GM18870 (cell line): ENCODE data around the gene ADCK1.
"Not testable (repeated sequence)": the region's sequence is repeated elsewhere in the genome, so short reads cannot be mapped to it uniquely, and the experiment has no call there.

ENCODE experiments used
- ATAC-seq: cut with Tn5 transposase; IDR thresholded peaks from one replicate; pipeline ENCODE4 v1.9.1; 2021; ENCODE audit warnings: moderate library complexity; ENCODE audit not compliant: unreplicated experiment

ADCK1 gene, protein sequence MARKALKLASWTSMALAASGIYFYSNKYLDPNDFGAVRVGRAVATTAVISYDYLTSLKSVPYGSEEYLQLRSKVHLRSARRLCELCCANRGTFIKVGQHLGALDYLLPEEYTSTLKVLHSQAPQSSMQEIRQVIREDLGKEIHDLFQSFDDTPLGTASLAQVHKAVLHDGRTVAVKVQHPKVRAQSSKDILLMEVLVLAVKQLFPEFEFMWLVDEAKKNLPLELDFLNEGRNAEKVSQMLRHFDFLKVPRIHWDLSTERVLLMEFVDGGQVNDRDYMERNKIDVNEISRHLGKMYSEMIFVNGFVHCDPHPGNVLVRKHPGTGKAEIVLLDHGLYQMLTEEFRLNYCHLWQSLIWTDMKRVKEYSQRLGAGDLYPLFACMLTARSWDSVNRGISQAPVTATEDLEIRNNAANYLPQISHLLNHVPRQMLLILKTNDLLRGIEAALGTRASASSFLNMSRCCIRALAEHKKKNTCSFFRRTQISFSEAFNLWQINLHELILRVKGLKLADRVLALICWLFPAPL

DNA sequence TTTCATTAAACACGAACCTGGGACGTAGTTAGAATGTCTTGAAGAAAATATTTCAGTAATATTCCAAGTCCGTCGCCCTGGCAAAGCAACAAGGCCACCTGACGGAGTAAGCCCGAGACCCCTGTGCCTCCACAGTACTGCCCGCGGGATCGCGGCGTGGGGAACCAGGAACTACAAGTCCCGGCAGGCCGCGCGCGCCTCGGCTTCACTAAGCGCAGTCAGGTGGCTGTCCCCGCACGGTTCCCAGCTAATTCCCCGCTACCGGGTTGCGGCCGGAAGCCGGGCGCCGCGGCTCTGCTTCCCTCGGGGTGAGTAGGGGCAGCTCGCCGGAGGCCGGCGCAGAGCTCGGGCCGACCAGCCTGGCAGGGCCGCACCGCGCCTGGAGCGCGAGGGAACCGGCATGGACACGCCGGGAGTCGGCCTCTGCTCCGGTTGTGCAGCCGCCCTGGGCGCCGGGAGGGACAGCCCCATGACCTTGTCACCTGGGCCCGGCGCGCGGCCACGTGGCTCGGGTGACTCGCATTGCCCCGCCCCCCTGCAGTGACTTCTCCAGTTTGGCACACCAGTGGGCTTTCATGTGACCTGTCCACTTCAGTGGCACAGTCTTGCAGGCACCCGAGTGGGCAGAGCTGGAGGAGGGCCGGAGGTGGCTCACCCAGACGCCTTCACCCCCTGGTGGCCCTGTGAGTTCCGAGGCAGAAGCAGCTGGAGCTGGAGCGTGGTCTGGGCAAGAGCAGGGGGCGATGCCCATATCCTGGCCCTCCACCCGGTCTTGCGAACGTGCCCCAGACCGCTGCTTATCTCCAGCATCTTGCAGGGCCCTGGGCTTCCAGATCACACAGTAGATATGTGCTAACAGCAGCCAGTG, at the start of gene ADCK1:
Gene ADCK1, plus strand, starts transcription at position 247 of the 868 bp plus-strand sequence. CDS start 18,870 bp downstream, outside the sequence.
- peak; percentile 90 for ATAC-seq

DNA sequence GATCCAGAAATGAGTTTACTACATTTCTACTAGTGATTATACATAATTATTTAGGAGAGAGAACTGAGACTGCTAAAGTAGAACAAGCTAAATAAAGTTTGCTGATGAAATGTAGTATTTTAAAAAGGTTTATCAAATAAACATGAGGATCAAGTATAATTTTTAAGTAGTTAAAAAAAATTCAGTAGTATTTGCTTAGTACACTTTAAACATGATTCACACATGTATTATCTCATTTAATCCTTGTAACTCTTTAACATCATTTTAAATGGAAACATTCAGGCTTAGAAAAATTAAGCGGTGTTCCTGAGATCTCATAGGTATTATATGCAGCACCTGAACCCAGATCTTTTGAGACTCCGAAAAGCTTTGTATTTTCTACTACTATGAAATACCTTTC, 47.6 kb upstream of the ADCK1 start:
- ATAC-seq, result no peak

DNA sequence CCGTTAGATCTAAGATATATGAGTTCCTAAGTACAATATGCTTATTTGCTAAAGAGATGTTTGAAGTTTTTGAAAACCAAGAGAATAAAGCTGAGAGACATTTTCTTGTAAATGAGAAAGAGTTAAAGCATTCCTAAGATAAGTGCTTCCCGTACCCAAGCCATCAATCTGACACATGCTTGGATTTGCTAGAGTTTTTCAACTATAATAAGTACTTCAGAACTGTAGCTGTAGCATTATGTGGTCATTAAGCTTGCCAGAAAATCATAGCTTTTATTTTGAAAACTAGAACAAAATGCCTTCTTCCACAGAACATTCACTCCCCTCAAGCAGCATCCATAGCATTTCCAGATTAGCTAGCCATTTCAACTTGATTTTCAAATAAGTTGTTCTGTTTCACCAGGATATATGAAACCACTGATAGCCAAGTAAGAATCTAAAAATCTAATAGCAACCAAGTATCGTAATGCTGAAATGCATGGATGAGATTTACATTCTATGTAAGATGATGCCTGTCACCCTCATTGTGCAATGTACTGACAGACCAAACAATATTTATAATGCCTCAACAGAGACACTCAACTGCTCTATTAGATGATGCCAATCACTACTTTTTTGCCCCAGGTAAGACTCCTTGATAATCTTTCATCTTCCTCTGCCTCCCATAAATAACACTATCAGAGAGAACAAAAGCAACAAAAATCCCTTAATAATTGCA, 47.0 kb upstream of the ADCK1 start:
- no peak for ATAC-seq

DNA sequence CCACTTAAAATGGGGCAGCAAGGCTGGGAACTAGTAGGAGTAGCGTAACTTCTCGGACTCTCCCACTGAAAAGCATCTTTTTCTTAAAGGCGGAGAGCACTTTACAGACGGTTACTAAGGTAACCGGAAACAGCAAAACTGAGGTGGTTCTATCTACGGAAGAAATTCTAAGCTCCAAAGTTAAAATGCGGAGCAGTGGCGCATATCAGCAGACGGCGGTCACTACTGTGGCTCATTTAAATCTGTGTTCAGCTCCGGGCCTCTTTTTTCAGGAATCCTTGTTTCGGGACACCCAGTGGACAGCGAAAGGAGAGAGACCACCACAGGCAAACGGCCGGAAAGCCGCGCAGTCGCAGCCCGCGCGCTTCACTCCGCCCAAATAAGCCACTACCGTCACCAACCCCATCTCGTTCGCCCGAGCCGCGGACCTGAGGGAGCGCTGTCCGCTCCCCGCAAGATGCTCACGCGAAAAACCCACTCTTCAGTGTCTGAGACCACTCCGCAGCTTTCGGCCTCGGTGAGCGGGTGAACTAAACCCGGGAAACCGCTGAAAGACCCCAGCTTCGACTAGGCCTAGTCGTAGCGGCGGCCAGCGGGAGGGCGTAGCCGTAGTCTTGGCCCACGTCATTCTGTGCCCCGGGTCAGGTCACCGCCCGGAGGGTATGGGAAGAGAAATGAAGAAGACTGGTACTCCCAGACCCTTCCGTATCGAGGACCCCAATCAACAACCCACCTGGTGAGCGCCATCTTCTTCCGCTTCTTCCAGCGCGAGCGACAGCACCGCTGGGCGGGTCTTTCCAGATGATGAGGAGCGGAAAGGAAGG, 39.3 kb upstream of the ADCK1 start, which contains the start of gene SNW1:
Gene SNW1, minus strand, starts transcription at position 776 of the 824 bp plus-strand sequence. Its CDS starts 29 bp downstream, at position 747.
- ATAC-seq, result peak; percentile 95

DNA sequence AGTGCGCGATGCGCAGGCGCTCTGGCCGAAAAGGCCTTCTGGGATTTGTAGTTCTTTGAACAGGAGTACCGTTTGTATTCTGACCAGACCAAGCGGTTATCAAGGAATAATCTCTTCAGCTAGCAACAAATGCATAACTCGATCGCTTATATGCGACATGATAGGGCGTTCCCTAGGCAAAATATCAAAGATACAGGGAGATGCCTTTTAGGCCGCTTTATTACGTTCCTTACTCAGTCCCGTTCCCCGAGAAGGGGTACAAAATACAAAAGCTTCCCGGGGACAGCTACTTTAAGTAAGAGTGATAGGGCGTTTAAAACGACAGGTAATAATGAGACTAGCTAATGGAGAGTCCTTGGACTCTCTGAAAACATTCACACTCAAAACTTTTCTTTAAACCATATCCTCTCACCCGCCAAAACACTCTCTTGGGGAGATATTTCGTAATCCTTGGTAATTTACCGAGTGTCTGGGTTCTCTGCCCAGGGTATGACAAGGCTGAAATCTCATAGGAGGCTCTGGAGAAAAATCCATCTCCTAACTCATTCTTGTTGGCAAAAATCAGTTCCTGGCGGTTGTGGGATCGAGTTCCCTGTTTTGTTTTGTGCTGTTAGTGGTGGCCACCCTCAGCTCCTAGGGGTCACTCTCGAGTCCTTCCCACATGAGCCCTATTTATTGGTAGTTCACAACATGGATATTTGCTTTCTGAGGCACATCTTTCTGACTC, 38.5 kb upstream of the ADCK1 start:
- ATAC-seq, result peak; percentile 18

DNA sequence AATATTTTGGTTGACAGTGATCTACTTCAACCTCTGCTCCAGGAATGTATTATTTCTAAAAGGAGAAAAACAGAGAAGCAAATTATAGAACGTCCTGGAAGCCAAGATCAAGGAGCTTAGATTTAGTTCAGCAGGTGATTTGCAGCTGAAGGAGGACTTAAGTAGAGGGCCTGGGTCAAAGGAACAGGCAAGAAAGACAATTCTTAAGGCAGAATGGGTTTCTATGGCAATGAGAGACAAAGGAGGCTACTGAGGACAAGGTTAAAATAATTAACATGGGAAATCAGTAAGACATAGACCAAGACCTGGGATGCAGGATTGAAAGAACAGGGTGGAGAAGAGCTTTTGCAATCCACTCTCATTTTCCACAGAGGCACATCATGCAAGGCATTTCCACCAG, 36.6 kb upstream of the ADCK1 start:
- no peak for ATAC-seq

DNA sequence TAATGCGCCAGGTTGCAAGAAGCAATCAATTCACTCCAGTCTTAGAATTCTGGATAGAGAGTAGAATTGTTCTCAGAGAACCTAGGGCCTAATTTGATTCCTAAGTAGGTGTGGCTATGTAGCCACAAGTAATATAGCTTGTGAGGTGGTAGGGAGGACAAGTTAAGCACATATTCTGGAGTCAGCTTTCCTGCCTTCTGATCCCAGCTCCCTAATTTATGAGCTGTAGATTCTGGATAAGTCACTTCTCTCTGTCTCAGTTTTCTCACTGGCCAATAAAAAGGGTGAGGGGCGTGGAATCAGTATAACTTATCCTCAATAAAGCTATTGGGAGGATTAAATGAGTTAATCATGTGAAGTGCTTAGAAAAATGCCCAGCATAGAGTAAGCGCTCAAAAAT, 35.9 kb upstream of the ADCK1 start:
- no peak for ATAC-seq

DNA sequence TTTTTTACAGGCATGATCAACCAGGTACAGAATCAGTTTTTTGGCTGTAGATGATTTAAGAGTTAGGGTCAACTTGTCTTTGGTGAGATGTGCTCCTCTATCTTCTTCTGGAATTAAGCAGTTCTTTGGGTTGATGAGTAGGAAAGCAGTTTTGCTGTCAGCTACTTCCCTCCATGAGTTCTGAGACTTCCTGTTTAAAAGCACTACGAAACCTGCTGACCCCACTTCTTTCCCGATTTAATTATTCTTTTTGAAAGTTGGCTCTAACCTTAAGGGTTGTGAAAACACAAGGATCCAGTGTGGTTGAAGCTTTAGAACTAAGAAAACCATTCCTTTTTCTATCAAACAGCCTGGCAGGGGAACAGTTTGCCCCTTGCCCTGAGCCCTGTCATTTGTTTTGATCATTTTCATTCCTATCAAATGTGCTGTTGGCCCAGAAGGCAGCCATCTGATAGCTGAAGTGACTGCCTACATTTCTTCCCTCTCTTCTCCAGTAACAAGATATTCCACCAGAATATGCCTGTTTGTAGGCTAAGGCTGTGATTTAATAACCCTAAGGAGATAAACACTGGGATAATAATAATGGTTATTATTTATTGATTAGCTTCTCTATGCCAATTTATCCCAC, 31.4 kb upstream of the ADCK1 start:
- not testable (repeated sequence) for ATAC-seq

DNA sequence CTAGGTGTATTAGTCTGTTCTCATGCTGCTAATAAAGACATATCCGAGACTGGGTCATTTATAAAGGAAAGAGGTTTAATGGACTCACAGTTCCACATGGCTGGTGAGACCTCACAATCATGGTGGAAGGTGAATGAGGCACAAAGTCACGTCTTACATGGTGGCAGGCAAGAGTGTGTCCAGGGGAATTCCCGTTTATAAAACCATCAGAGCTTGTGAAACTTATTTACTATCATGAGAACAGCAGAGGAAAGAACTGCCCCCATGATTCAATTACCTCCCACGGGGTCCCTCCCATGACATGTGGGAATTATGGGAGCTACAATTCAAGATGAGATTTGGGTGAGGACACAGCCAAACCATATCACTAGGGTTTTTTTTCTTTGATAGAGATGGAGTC, 25.9 kb upstream of the ADCK1 start:
- not testable (repeated sequence) for ATAC-seq

DNA sequence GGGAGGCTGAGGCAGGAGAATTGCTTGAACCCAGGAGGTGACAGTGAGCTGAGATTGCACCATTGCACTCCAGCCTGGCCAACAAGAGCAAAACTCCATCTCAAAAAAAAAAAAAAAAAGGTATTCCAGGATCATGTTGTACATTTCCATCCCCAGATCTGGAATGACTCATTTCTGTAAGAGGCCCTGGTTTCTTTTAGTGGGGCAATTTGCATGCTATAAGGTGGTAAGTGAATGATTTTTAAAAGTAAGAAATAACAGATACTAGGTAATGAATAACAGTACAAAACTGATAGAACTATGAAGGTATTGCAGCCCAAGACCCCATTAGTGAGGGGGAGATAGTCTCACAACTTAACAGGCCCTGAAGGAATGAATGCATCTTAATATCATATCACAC, 17.7 kb upstream of the ADCK1 start:
- peak; percentile 82 for ATAC-seq

DNA sequence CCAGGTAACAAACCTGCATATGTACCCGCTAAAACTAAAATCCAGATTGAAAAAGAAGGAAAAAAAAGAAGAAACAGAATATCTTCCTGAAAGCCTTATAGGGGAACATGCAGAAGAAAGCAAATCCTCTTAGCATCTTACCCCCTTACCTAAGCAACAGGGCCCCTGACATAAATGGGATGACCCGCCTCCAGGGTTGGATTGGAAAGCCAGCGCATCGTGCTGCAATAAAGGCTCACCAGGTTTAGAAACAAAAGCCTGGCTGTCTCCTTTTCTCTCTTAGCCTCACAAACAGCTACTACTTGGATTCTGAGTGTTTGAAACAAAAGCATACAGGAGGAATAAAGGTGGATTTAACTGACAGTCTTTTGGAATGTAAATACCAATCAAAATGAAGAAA, 13.8 kb upstream of the ADCK1 start:
- no peak for ATAC-seq

DNA sequence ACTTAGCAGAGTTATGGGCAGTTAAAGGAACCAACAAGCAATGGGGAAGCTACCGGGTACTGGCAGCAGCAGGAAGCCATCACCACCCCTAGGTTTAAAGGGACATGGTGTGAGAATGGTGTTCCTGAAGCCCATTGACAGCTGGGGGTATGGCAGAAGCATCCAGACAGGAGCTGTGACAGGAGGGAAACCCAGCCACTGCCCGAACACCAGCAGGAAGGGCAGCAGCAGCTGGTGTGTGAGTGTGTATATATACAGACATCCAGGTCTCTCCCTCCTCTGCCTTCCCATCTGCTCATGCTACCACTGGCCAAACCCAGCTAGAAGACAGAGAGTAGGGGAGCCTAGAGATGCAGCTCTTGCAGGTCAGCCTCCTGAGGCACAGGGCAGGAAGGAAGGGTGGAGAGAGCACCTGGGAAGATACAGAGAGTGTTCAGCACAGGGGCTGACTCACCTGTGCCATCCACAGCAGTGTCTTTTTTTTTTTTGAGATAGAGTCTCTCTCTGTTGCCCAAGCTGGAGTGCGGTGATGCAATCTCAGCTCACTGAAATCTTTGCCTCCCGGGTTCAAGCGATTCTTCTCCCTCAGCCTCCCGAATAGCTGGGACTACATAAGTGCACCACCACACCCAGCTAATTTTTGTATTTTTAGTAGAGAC, 9.2 kb upstream of the ADCK1 start:
- ATAC-seq, result no peak

DNA sequence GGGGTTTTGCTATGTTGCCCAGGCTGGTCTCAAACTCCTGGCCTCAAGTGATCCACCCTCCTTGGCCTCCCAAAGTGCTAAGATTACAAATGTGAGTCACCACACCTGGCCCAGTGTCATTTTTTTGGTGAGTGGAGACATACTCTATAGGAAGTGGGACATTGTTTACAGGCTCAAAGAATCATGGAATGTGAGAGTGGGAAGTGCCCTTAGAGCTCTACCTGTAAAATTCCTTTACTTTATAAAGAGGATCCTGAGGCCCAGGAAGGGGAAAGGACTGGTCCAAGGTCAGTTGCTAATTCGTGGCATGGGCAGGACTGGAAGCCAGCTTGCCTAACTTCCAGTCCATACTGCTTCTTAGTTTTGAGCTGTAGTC, 8.7 kb upstream of the ADCK1 start:
- no peak for ATAC-seq

DNA sequence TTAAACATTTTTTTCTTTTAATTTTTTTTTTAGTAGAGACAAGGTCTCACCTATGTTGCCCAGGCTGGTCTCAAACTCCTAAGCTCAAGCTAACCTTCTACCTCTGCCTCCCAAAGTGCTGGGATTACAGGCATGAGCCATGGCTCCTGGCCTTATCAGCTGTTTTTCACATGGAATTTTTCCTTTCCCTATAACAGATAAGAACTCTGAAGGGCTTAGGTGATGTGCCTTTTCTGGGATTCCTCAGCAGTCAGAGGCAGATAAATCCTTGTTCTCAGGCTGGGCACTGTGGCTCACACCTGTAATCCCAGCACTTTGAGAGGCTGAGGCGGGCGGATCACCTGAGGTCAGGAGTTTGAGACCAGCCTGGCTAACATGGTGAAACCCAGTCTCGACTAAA, 6.7 kb upstream of the ADCK1 start:
- ATAC-seq, result not testable (repeated sequence)

DNA sequence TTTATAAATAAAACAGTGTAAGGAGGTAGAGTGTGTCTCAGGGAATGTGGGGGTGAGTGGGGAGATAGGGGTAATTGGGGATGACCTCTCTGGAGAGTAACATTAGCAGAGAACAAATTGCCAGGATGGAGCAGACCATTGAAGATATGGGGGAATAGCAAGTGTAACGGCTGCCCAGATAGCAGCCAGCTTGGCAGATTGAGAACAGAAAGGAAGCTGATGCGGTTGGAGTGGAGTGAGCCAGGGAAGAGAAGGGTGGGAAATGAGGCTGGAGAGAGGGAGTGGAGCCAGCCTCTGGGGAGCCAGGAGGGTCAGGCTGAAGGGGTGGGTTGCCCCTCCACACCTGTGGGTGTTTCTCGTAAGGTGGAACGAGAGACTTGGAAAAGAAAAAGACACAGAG, 5.6 kb upstream of the ADCK1 start:
- no peak for ATAC-seq

DNA sequence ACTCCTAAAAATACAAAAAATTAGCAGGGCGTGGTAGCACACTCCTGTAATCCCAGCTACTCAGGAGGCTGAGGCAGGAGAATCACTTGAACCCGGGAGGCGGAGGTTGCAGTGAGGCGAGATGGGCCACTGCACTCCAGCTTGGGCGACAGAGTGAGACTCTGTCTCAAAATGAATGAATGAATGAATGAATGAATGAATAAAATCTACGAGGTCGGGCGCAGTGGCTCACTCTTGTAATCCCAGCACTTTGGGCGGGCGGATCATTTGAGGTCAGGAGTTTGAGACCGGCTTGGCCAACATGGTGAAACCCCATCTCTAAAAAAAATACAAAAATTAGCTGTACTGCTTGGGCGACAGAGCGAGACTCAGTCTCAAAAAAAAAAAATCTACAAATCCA, 453 bp upstream of the ADCK1 start:
- not testable (repeated sequence) for ATAC-seq

DNA sequence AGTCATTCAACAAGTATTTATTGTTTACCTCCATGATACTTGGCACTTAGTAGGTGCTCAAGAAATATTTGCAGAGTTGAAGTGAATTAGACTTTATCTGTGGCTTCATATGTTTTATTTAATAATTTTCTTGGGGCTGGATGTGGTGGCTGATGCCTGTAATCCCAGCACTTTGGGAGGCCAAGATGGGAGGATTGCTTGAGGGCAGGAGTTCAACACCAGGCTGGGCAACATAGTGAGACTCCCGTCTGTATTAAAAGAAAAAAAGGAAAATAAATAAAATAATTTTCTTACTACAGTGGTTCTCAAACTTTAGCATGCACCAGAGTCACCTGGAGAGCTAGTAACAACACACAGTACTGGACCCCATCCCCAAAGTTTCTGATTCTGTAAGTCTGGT, 905 bp downstream of the ADCK1 start:
- no peak for ATAC-seq

DNA sequence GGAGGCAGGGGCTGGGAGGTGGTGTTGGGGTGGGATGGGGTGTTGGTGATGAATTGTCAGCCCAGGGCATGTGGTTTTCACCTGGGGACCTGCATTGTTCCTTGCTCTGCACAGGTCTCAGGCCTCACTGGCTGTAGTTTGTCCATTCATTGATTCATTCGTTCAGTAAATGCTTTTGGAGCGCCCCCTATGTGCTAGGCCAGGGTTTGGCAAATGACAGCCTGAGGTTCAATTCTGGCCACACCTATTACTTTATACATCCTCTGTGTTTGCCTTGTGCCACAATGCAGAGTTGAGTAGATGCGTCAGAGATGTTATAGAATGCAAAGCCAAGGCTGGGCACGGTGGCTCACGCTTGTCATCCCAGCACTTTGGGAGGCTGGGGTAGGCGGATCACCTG, 4.7 kb downstream of the ADCK1 start:
- no peak for ATAC-seq

DNA sequence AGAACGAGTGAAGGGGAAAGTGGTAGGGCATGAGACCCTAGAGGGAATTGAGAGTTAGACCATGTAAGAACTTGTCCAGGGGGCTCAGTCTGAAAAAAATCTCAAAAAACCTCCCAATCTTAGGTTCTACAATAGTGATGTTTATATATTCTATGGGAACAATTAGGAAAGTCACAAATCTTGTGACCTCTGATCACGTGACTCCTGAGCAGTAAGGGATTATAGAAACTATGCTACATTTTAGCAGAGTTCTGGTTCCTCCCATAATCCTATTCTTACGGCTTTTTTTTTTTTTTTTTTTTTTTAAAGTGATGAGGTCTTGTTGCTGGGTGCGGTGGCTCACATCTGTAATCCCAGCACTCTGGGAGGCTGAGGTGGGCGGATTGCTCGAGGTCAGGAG, 5.8 kb downstream of the ADCK1 start:
- no peak for ATAC-seq
